DND-41 (cell line): ENCODE data around the gene SYT9.

ENCODE experiments used
- EZH2 ChIP-seq: IDR thresholded peaks from 3 replicates; pipeline ENCODE4 v1.6.1; 2012; ENCODE audit warnings: borderline replicate concordance, low read depth, mild to moderate bottlenecking, moderate library complexity, low read length, inconsistent platforms; ENCODE audit not compliant: severe bottlenecking
- TF ChIP-seq, protein P1 (sequence below): IDR thresholded peaks from 2 replicates; pipeline ENCODE4 v1.5.1; 2012; ENCODE audit warnings: borderline replicate concordance, low read length, moderate library complexity, mild to moderate bottlenecking; ENCODE audit not compliant: poor library complexity, severe bottlenecking; ENCODE audit errors: extremely low read depth

DNA sequence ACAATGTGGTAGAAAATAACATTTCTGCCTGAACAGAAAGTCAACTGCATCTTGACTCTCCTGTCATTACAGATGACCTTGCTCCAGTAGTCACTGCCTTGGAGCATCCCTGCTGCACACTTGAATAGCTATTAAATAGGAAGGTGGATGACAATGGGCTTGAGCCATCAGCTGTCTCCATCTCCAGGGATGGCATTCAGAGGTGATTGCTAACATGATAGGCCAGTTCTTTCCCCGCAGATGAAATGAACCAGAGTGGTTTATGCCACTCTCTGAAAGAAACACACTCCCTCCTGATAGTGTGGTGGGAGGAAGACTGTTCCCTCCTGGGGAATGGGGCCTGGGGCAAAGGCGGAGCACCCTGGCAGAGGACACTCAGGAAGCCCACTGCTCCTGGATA is 176.5 kb downstream of the SYT9 start:
- TF ChIP-seq, protein P1, sequence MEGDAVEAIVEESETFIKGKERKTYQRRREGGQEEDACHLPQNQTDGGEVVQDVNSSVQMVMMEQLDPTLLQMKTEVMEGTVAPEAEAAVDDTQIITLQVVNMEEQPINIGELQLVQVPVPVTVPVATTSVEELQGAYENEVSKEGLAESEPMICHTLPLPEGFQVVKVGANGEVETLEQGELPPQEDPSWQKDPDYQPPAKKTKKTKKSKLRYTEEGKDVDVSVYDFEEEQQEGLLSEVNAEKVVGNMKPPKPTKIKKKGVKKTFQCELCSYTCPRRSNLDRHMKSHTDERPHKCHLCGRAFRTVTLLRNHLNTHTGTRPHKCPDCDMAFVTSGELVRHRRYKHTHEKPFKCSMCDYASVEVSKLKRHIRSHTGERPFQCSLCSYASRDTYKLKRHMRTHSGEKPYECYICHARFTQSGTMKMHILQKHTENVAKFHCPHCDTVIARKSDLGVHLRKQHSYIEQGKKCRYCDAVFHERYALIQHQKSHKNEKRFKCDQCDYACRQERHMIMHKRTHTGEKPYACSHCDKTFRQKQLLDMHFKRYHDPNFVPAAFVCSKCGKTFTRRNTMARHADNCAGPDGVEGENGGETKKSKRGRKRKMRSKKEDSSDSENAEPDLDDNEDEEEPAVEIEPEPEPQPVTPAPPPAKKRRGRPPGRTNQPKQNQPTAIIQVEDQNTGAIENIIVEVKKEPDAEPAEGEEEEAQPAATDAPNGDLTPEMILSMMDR = no peak
- TF ChIP-seq EZH2 = no peak
